HG03432 (cell line): ENCODE results near the gene SAC3D1.

Source experiments
- ATAC-seq: cut with Tn5 transposase; IDR thresholded peaks from one replicate; pipeline ENCODE4 v1.9.1; 2021; ENCODE audit warnings: mild to moderate bottlenecking, moderate library complexity; ENCODE audit not compliant: unreplicated experiment

The SAC3D1 gene

DNA sequence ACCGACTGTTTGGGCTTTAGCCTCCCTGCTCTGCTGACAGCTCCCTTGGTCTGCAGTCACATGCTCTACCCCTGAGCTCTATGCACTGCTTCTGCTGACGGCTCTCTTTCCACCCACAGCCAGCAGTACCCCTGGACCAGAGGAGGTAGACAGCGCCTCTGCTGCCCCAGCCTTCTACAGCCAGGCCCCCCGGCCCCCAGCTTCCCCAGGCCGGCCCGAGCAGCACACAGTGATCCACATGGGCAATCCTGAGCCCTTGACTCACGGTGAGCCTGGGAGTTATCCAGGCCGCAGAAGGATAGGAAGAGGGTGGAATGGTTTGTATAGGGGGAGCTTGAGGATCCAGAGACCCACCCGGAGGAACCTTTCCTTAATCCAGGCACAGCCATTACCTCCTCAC is 45.8 kb downstream of the SAC3D1 start:
- ATAC-seq: no peak

DNA sequence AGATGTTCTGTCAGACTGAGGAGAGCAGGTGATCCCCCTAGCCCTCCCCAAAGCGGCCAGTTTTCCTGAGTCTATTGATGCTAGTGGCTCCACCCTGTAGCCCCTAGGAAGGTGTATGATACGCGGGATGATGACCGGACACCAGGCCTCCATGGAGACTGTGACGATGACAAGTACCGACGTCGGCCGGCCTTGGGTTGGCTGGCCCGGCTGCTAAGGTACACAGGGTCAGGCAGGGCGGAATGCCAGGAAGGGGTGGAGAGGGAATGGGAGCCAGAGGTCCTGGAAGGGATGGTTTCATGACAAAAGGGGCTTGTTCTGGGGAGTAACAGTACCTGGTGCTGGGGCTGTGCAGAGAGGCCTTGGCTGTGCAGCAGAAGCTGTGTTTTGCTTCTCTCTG is 46.2 kb downstream of the SAC3D1 start:
- ATAC-seq: no peak

- no peak for ATAC-seq
These were observed 46.8 kb downstream of the SAC3D1 start for GRCh38 chr11:65087827-65088226.

DNA sequence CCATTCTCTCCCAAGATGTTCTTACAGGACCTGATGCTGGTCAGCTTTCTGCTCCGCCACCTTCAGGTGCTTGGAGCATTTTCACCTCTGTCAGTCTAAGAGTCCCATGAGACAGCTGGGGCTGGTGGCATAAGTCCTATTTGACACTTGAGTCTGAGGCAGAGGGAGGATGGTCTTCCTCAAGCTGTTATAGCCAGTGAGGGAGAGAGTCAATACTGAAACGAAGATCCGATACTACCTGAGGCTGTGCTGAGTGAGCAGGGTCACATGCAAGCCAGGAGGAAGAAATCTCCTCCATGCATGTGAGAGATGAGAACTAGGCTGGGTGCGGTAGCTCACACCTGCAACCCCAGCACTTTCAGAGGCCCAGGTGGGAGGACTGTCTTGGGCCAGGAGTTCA is 48.6 kb downstream of the SAC3D1 start:
- ATAC-seq: no peak

DNA sequence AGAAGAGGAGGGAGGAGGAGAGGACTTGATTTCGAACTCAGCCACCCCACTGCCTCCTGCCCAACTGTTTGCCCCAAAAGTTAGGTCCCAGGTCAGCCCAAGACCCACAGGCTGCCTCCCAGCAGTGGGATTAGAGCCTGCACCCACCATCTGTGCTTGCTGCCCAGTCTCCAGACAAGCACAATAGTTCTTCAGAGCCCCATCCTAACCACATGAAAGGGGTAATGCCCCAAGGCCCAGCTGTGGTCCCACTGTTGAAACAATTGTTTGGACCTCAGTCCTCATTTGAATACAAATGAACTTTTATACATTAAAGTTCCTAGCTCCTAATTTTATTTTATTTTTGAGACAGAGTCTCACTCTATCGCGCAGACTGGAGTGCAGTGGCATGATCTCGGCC is 49.6 kb downstream of the SAC3D1 start:
- ATAC-seq: no peak
